ENCODE data around the gene CACNA1D.
"Not testable (repeated sequence)": the region's sequence is repeated elsewhere in the genome, so short reads cannot be mapped to it uniquely, and the experiment has no call there.

The CACNA1D gene

DNA sequence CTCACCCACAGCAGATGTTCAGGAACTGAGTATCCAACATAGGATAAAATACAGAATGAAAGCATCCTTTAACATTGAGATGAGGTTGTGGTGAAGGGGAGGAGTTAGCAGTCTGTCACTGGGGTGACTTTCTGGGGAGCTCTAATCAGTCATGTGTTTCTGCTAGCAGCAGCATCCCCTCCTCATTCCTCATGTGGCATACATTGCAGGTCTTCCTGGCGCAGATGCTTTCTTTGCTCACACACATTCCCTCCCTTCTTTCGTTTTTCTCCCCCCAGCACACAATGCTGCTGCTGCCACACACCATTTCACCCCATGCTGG is 135.0 kb downstream of the CACNA1D start:
- CTCF ChIA-PET, result no interaction called here
- TF ChIP-seq CTBP1 (IDR thresholded peaks at IDR 0.05; ENCODE audit: borderline replicate concordance) (no peak), FOXK2 (IDR thresholded peaks at IDR 0.05) (no peak), HDGF (IDR thresholded peaks at IDR 0.05; ENCODE audit: borderline replicate concordance) (no peak), TARDBP (IDR thresholded peaks at IDR 0.05) (no peak), SUZ12 (IDR thresholded peaks at IDR 0.05) (no peak), L3MBTL2 (conservative IDR thresholded peaks at IDR 0.05) (no peak), SP1 (IDR thresholded peaks at IDR 0.05) (no peak), ZNF384 (IDR thresholded peaks at IDR 0.05) (no peak), ELF4 (IDR thresholded peaks at IDR 0.05) (no peak)
- DNase-seq (ENCODE audit: extremely low spot score), result no peak
- POLR2A ChIA-PET, result no interaction called here

DNA sequence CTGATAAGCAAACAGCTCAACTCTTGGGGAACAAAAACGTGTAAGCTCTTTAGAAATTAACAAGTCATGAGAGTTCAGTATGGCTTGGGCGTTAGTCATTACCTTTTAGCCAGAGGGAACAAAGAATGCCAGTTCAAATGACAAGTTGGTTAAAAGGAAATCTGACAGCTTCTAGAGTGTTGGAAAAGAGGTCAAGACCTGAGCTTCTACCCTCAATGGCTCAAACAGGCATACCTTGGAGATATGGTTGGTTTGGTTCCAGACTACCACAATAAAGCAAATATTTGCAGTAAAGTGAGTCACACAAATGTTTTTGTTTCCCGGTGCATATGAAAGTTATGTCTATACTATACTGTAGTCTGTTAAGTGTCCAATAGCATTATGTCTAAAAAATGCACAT is 136.1 kb downstream of the CACNA1D start:
- DNase-seq (ENCODE audit: extremely low spot score), result no peak
- CTCF ChIA-PET, result no interaction called here
- POLR2A ChIA-PET, result no interaction called here
- TF ChIP-seq CTBP1 (IDR thresholded peaks at IDR 0.05; ENCODE audit: borderline replicate concordance) (no peak), NFRKB (IDR thresholded peaks at IDR 0.05) (no peak), FOXK2 (IDR thresholded peaks at IDR 0.05) (no peak), BHLHE40 (IDR thresholded peaks at IDR 0.05; ENCODE audit: borderline replicate concordance) (no peak), ELF4 (IDR thresholded peaks at IDR 0.05) (no peak), ARNT (IDR thresholded peaks at IDR 0.05) (no peak), FOXA1 (IDR thresholded peaks at IDR 0.05) (no peak), L3MBTL2 (conservative IDR thresholded peaks at IDR 0.05) (no peak), LEF1 (IDR thresholded peaks at IDR 0.05; ENCODE audit: borderline replicate concordance) (no peak), HDGF (IDR thresholded peaks at IDR 0.05; ENCODE audit: borderline replicate concordance) (no peak), SP1 (IDR thresholded peaks at IDR 0.05) (no peak), SUZ12 (IDR thresholded peaks at IDR 0.05) (no peak), FOXM1 (IDR thresholded peaks at IDR 0.05; ENCODE audit: borderline replicate concordance) (no peak), ZNF384 (IDR thresholded peaks at IDR 0.05) (no peak), TARDBP (IDR thresholded peaks at IDR 0.05) (no peak)
- TF ChIP-seq, protein P1, sequence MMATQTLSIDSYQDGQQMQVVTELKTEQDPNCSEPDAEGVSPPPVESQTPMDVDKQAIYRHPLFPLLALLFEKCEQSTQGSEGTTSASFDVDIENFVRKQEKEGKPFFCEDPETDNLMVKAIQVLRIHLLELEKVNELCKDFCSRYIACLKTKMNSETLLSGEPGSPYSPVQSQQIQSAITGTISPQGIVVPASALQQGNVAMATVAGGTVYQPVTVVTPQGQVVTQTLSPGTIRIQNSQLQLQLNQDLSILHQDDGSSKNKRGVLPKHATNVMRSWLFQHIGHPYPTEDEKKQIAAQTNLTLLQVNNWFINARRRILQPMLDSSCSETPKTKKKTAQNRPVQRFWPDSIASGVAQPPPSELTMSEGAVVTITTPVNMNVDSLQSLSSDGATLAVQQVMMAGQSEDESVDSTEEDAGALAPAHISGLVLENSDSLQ (IDR thresholded peaks at IDR 0.05), result no peak

DNA sequence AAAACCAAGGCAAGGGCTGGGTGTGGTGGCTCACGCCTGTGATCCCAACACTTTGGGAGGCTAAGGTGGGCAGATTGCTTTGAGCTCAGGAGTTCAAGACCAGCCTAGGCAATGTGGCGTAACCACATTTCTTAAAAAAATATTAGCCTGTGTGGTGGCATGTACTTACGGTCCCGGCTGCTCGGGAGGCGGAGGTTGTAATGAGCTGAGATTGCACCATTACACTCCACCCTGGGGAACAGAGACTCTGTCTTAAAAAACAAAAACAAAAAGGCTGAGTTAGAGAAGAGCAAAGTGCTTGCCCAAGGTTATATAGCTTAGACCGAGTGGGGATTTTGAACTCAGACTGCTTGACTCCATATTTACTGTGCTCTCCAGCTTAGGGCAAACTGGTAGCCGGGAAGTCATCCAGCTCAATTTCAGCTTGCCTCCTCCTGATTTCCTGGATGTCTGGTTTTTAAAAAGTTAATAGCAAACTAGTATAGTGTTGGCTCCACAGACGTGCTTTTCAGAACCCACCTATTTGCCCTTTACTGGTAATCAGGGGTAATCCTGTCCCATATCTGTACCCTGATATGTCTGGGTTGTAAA is 138.9 kb downstream of the CACNA1D start:
- TF ChIP-seq BHLHE40 (IDR thresholded peaks at IDR 0.05; ENCODE audit: borderline replicate concordance), result no peak
- TF ChIP-seq ZNF384 (IDR thresholded peaks at IDR 0.05), result no peak
- no peak for TF ChIP-seq L3MBTL2 (conservative IDR thresholded peaks at IDR 0.05)
- no peak for TF ChIP-seq TARDBP (IDR thresholded peaks at IDR 0.05)
- no peak for TF ChIP-seq NFRKB (IDR thresholded peaks at IDR 0.05)
- no peak for TF ChIP-seq FOXA1 (IDR thresholded peaks at IDR 0.05)
- TF ChIP-seq ELF4 (IDR thresholded peaks at IDR 0.05), result no peak
- no peak for TF ChIP-seq SP1 (IDR thresholded peaks at IDR 0.05)
- TF ChIP-seq CTBP1 (IDR thresholded peaks at IDR 0.05; ENCODE audit: borderline replicate concordance), result no peak
- TF ChIP-seq, protein P1 (IDR thresholded peaks at IDR 0.05), result no peak
- ChIA-PET POLR2A (no interaction called here), CTCF (interaction anchor here (0.6 to 0.7 kb wide), 2 partner anchors 793 to 1225 kb away, joined by 3 read pairs; no protein-coding TSS in a partner anchor)
- DNase-seq (ENCODE audit: extremely low spot score), result no peak

DNA sequence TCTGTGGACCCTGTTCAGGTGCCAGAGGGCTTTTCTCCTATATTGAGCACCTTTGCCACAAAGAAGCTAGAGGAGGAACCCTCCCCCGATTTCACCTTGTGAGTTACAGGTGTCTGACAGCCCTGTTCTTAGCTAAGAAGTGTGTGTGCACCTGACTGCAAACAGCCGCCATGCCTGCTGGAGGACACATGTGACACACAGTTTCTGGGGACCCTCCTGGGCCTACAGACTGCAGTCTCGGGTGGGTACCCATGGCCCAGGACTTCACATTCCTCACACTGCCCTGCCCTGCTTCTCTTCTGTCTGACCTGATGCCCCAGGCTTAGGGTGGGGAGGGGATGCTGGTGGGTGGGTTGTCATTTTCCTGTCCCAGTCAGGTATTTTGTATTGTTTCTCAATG is 140.6 kb downstream of the CACNA1D start:
- no peak for DNase-seq (ENCODE audit: extremely low spot score)
- TF ChIP-seq FOXM1 (IDR thresholded peaks at IDR 0.05; ENCODE audit: borderline replicate concordance) (no peak), L3MBTL2 (conservative IDR thresholded peaks at IDR 0.05) (no peak), ARNT (IDR thresholded peaks at IDR 0.05) (no peak), FOXK2 (IDR thresholded peaks at IDR 0.05) (no peak), SP1 (IDR thresholded peaks at IDR 0.05) (no peak)
- ChIA-PET POLR2A (no interaction called here), CTCF (no interaction called here)

DNA sequence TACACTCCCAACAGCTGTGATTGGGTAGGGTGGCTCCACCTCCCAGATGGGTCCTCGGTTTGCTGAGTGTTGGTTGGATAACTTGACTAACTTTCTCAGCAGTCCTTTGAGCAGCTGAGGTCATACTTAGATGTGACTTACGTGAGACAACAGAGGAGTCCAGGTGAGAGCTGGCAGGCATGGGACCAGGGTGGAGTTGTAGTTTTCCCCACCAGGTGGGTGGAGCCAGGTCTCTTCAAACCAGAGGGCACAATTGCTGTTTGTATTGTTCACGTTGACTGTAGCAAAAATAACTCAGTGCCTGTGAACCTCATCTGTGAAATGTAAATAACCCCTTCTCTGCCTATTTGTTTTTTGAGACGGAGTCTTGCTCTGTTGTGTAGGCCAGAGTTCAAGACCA is 144.4 kb downstream of the CACNA1D start:
- CTCF ChIA-PET; DNase-seq (ENCODE audit: extremely low spot score); POLR2A ChIA-PET: not testable (repeated sequence)

DNA sequence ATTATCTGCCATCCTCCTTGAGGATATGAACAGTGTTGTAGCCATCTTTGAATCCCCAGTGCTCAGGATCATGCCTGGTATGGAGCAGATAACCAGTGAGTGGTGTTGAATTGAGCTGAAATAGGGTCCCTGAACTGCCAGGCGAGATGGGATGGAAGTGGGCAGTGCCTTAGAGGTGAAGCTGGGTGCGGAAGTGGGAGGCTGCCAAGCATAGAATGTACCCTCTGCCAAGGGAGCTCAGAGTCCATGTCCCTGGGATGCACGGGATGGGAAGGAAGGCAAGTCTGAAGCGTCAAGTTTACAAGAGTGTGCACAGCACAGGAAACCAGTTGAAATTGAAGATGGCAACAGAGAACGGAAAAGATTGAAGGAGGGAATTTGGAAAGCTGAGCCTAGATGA is 147.0 kb downstream of the CACNA1D start:
- TF ChIP-seq TARDBP (IDR thresholded peaks at IDR 0.05) (no peak), FOXA1 (IDR thresholded peaks at IDR 0.05) (no peak), SUZ12 (IDR thresholded peaks at IDR 0.05) (no peak), CTBP1 (IDR thresholded peaks at IDR 0.05; ENCODE audit: borderline replicate concordance) (no peak), L3MBTL2 (conservative IDR thresholded peaks at IDR 0.05) (no peak), HDGF (IDR thresholded peaks at IDR 0.05; ENCODE audit: borderline replicate concordance) (no peak), FOXK2 (IDR thresholded peaks at IDR 0.05) (no peak), BHLHE40 (IDR thresholded peaks at IDR 0.05; ENCODE audit: borderline replicate concordance) (no peak), LEF1 (IDR thresholded peaks at IDR 0.05; ENCODE audit: borderline replicate concordance) (no peak), ELF4 (IDR thresholded peaks at IDR 0.05) (no peak)
- TF ChIP-seq, protein P1 (IDR thresholded peaks at IDR 0.05), result no peak
- DNase-seq (ENCODE audit: extremely low spot score), result no peak
- POLR2A ChIA-PET, result no interaction called here
- CTCF ChIA-PET, result no interaction called here

GRCh38 chr3:53642211-53642610 is 147.8 kb downstream of the CACNA1D start:
- CTCF ChIA-PET, result no interaction called here
- TF ChIP-seq SUZ12 (IDR thresholded peaks at IDR 0.05) (no peak), TARDBP (IDR thresholded peaks at IDR 0.05) (no peak), NFRKB (IDR thresholded peaks at IDR 0.05) (no peak), ZNF384 (IDR thresholded peaks at IDR 0.05) (no peak), FOXA1 (IDR thresholded peaks at IDR 0.05) (no peak), LEF1 (IDR thresholded peaks at IDR 0.05; ENCODE audit: borderline replicate concordance) (no peak), HDGF (IDR thresholded peaks at IDR 0.05; ENCODE audit: borderline replicate concordance) (no peak), ARNT (IDR thresholded peaks at IDR 0.05) (no peak)
- POLR2A ChIA-PET, result no interaction called here
- DNase-seq (ENCODE audit: extremely low spot score), result no peak

Measured in HEK293T (cell line).